IPS-18a (cell line): ENCODE results near the gene ZNF219.
A peak's percentile ranks its signal among the peaks of the same experiment; 100 is the strongest.

Experiments
- H3K27ac ChIP-seq: one replicate; pipeline ENCODE4 v1.5.1; 2013; ENCODE audit warnings: low read length
- H3K27me3 ChIP-seq: one replicate; pipeline ENCODE4 v1.6.1; 2013; ENCODE audit warnings: mild to moderate bottlenecking, low read length; ENCODE audit not compliant: control insufficient read depth, insufficient read depth
- H3K36me3 ChIP-seq: one replicate; pipeline ENCODE4 v1.6.1; 2013; ENCODE audit warnings: low read depth, low read length; ENCODE audit not compliant: control insufficient read depth
- H3K4me1 ChIP-seq: one replicate; pipeline ENCODE4 v1.6.1; 2013; ENCODE audit warnings: low read depth, low read length; ENCODE audit not compliant: control insufficient read depth
- H3K4me3 ChIP-seq: one replicate; pipeline ENCODE4 v1.5.1; 2013; ENCODE audit warnings: low read length
- H3K9ac ChIP-seq: one replicate; pipeline ENCODE4 v1.6.1; 2013; ENCODE audit warnings: mild to moderate bottlenecking, low read length, moderate library complexity
- H3K9me3 ChIP-seq: one replicate; pipeline ENCODE4 v1.6.1; 2013; ENCODE audit warnings: low read depth, low read length; ENCODE audit not compliant: control insufficient read depth

ZNF219 gene

DNA sequence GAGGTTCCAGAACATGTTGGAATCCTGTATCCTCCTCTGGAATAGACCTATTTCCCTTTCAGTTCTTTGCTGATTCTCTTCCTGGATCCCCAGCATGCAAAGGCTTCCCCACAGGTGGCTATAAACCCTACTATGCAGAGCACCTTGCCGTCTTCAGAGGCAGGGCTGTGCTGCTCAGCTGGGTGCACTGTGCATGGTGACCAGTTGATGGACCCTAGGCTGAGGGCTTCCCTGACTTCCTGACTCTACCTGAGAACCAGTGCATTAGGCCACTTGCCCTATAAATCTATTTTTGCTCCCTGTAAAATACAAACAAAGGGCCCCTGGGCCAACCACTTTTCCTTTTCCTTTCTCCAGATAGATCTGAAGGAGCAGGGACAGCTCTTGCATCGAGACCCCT lies 14.1 kb downstream of the ZNF219 start:
- Histone ChIP-seq H3K9me3 (no peaks in the 10 kb centered on the region), H3K4me3 (no peak overlapping the region), H3K27me3 (no peaks in the 10 kb centered on the region), H3K4me1 (peaks cover 4% of the 10 kb centered on the region), H3K27ac (no peak overlapping the region), H3K9ac (no peak overlapping the region), H3K36me3 (peaks cover 87% of the 10 kb centered on the region)

DNA sequence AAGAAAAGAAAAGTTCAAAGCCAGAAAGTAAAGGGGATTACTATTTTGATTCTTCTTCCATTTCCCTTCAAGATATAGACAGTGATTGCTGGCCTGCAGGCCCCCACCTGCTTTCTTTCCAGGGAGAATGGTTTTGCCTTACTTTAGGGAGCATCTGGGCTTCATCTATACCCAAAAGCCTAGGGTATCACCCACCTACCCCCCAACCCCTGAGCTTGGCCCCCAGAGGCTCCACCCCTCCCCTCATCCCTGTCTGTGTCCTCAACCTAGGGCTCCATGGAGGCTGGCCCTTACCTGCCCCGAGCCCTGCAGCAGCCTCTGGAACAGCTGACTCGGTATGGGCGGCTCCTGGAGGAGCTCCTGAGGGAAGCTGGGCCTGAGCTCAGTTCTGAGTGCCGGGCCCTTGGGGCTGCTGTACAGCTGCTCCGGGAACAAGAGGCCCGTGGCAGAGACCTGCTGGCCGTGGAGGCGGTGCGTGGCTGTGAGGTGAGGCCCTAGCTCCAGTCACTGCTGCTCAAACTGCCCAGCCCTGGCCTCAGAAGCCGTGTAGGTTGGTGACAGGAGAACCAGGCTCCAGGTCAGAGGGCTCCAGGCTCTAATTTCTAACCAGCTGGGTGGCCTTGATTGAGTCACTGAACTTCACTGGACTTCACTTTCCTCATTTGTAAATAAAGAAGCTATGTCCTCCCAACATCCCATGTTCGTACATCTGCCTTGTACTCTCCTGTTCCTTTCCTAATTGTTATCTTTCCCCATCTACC lies 14.7 kb downstream of the ZNF219 start:
- Histone ChIP-seq H3K9me3 (no peaks in the 10 kb centered on the region), H3K27me3 (no peaks in the 10 kb centered on the region), H3K4me1 (peaks cover 4% of the 10 kb centered on the region), H3K36me3 (peaks cover 88% of the 10 kb centered on the region), H3K27ac (no peak overlapping the region), H3K9ac (no peak overlapping the region), H3K4me3 (no peak overlapping the region)

DNA sequence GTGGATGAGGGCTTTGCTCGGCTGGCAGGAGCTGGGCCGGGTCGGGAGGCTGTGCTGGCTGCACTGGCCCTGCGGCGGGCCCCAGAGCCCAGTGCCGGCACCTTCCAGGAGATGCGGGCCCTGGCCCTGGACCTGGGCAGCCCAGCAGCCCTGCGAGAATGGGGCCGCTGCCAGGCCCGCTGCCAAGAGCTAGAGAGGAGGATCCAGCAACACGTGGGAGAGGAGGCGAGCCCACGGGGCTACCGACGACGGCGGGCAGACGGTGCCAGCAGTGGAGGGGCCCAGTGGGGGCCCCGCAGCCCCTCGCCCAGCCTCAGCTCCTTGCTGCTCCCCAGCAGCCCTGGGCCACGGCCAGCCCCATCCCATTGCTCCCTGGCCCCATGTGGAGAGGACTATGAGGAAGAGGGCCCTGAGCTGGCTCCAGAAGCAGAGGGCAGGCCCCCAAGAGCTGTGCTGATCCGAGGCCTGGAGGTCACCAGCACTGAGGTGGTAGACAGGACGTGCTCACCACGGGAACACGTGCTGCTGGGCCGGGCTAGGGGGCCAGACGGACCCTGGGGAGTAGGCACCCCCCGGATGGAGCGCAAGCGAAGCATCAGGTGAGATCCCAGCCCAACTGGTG lies 16.8 kb downstream of the ZNF219 start:
- H3K9ac ChIP-seq, result no peak overlapping the region
- peaks cover 93% of the 10 kb centered on the region for H3K36me3 ChIP-seq
- H3K4me3 ChIP-seq, result no peak overlapping the region
- H3K4me1 ChIP-seq, result no peaks in the 10 kb centered on the region
- H3K27ac ChIP-seq, result no peak overlapping the region
- H3K27me3 ChIP-seq, result no peaks in the 10 kb centered on the region
- no peaks in the 10 kb centered on the region for H3K9me3 ChIP-seq

DNA sequence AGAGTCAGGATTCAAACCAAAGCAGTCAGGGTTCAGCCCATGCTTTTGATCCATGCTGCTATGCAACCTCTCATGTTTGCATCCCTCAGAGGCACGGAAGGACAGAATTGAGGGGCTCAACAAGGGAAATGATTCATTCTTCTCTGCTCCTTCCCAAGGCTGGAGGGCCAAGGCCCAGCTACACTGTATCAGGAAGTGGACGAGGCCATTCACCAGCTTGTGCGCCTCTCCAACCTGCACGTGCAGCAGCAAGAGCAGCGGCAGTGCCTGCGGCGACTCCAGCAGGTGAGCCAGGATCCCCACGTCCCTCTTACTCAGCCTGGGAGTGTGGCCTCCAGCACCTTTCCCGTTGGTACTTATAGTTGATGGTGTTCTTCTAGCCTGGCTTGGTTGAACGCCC lies 19.7 kb downstream of the ZNF219 start:
- Histone ChIP-seq H3K9ac (no peak overlapping the region), H3K9me3 (no peaks in the 10 kb centered on the region), H3K27ac (no peak overlapping the region), H3K4me3 (no peak overlapping the region), H3K4me1 (no peaks in the 10 kb centered on the region), H3K27me3 (no peaks in the 10 kb centered on the region), H3K36me3 (peaks cover 91% of the 10 kb centered on the region)

DNA sequence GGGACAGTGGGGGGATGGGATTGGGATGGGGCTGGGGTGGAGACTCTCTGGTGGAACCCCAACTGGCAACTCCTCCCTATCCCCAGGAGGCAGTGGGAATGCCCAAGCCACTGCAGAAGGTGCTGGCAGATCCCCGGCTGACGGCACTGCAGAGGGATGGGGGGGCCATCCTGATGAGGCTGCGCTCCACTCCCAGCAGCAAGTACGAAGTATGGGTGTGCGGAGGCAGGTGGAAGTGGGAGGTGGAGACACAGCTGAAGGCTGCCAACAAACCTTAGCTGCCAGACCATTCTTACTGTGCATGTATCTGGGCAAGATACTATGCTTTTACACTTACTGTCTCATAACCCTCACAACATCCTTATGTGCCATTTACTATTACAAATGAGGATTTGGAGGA lies 20.2 kb downstream of the ZNF219 start:
- no peaks in the 10 kb centered on the region for H3K27me3 ChIP-seq
- H3K9me3 ChIP-seq, result no peaks in the 10 kb centered on the region
- H3K36me3 ChIP-seq, result peaks cover 93% of the 10 kb centered on the region
- H3K9ac ChIP-seq, result no peak overlapping the region
- no peak overlapping the region for H3K27ac ChIP-seq
- no peak overlapping the region for H3K4me3 ChIP-seq
- no peaks in the 10 kb centered on the region for H3K4me1 ChIP-seq

DNA sequence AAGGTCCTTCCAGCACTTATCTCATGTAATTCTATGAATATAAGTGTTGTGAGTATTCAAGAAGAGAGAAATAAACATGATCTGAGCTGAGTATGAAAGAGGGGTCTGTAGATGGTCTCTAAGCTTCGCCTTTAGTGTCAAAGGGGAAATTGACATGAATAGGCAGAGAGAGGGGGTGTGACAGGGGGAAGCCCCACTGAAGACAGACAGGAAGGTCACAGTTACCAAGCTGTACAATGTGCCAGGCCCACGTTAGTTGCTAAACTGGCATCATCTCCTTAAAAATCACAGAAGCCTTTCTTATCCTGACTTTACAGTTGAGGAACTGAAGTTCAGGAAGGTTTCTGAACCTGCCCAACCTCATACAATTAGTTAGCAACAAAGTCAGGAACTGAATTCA lies 20.8 kb downstream of the ZNF219 start:
- Histone ChIP-seq H3K27ac (no peak overlapping the region), H3K4me3 (no peak overlapping the region), H3K9ac (no peak overlapping the region), H3K4me1 (no peaks in the 10 kb centered on the region), H3K27me3 (no peaks in the 10 kb centered on the region), H3K36me3 (peaks cover 95% of the 10 kb centered on the region), H3K9me3 (no peaks in the 10 kb centered on the region)

DNA sequence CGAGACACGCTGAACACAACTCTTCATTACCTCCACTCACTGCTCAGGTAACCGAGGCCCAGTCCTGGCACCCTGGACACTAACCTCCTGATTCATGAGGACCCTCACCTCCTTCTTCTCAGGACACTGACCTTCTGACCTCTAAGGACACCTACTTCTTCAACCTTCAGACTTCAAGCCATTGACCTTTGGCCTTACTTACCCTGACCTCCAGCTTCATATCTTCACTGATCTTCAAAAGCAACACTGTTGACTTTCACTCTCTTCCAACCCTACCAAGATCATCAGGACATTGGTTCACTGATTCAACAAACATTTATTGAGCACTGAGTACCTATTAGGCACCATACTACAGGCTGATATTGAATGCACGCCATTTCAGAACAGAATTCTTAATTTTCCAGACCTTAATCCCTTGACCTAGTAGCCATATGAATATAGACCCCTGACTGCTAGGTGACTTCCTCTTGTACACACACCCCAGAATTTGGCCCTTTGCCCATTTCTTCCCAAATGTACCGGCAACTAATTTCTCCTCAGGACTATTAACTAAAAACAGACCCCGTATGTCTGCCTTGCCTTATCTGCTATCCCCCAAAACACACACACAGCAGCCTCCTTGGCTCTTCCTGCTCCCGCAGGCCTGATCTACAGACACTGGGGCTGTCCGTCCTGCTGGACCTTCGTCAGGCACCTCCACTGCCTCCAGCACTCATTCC lies 22.6 kb downstream of the ZNF219 start:
- Histone ChIP-seq H3K27me3 (no peaks in the 10 kb centered on the region), H3K36me3 (peaks cover 81% of the 10 kb centered on the region), H3K9ac (no peak overlapping the region)

DNA sequence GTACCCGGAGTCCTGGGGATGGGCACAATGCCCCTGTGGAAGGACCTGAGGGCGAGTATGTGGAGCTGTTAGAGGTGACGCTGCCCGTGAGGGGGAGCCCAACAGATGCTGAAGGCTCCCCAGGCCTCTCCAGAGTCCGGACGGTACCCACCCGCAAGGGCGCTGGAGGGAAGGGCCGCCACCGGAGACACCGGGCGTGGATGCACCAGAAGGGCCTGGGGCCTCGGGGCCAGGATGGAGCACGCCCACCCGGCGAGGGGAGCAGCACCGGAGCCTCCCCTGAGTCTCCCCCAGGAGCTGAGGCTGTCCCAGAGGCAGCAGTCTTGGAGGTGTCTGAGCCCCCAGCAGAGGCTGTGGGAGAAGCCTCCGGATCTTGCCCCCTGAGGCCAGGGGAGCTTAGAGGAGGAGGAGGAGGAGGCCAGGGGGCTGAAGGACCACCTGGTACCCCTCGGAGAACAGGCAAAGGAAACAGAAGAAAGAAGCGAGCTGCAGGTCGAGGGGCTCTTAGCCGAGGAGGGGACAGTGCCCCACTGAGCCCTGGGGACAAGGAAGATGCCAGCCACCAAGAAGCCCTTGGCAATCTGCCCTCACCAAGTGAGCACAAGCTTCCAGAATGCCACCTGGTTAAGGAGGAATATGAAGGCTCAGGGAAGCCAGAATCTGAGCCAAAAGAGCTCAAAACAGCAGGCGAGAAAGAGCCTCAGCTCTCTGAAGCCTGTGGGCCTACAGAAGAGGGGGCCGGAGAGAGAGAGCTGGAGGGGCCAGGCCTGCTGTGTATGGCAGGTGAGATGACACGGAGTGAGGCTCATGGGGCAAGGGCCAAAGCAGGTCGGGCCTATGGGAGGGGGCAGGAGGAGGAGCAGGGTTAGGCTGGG lies 23.8 kb downstream of the ZNF219 start:
- H3K9ac ChIP-seq, result no peak overlapping the region
- peaks cover 9% of the 10 kb centered on the region for H3K4me1 ChIP-seq
- no peaks in the 10 kb centered on the region for H3K27me3 ChIP-seq
- H3K4me3 ChIP-seq, result no peak overlapping the region
- H3K36me3 ChIP-seq, result peaks cover 69% of the 10 kb centered on the region
- no peaks in the 10 kb centered on the region for H3K9me3 ChIP-seq
- no peak overlapping the region for H3K27ac ChIP-seq

More for the DNA sequence above, 22.6 kb downstream of the ZNF219 start:
- H3K4me3 ChIP-seq, result no peak overlapping the region
- no peaks in the 10 kb centered on the region for H3K9me3 ChIP-seq
- peaks cover 9% of the 10 kb centered on the region for H3K4me1 ChIP-seq
- H3K27ac ChIP-seq, result no peak overlapping the region

DNA sequence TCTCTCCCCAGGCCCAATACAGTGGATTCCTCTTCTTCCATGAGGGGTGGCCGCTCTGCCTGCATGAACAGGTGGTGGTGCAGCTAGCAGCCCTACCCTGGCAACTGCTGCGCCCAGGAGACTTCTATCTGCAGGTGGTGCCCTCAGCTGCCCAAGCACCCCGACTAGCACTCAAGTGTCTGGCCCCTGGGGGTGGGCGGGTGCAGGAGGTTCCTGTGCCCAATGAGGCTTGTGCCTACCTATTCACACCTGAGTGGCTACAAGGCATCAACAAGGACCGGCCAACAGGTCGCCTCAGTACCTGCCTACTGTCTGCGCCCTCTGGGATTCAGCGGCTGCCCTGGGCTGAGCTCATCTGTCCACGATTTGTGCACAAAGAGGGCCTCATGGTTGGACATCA lies 24.5 kb downstream of the ZNF219 start:
- no peak overlapping the region for H3K4me3 ChIP-seq
- peaks cover 9% of the 10 kb centered on the region for H3K4me1 ChIP-seq
- H3K27me3 ChIP-seq, result no peaks in the 10 kb centered on the region
- H3K36me3 ChIP-seq, result peaks cover 62% of the 10 kb centered on the region
- no peak overlapping the region for H3K27ac ChIP-seq
- H3K9ac ChIP-seq, result no peak overlapping the region
- H3K9me3 ChIP-seq, result no peaks in the 10 kb centered on the region

DNA sequence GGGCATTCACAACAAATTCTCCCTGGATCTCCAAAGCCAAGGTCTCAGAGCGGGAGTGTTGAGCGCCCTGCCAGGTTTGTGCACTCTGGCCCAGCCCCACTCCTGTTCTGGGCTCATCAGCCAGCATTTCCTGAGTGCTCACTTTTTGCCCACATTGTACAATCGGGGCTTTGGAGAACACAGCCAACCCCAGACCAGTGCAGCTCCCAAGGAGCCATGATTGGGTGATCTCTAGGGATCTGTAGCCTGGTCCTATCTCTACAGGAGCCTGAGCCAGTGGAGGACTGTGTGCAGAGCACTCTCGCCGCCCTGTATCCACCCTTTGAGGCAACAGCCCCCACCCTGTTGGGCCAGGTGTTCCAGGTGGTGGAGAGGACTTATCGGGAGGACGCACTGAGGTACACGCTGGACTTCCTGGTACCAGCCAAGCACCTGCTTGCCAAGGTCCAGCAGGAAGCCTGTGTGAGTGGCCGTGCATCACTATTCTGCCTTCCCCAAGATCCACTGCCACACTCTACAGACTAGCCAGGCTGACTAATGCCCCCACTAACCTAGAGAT lies 25.6 kb downstream of the ZNF219 start:
- no peak overlapping the region for H3K4me3 ChIP-seq
- peaks cover 16% of the 10 kb centered on the region for H3K4me1 ChIP-seq
- no peak overlapping the region for H3K27ac ChIP-seq
- H3K27me3 ChIP-seq, result peaks cover 7% of the 10 kb centered on the region
- no peak overlapping the region for H3K9ac ChIP-seq
- peaks cover 51% of the 10 kb centered on the region for H3K36me3 ChIP-seq
- H3K9me3 ChIP-seq, result no peaks in the 10 kb centered on the region

DNA sequence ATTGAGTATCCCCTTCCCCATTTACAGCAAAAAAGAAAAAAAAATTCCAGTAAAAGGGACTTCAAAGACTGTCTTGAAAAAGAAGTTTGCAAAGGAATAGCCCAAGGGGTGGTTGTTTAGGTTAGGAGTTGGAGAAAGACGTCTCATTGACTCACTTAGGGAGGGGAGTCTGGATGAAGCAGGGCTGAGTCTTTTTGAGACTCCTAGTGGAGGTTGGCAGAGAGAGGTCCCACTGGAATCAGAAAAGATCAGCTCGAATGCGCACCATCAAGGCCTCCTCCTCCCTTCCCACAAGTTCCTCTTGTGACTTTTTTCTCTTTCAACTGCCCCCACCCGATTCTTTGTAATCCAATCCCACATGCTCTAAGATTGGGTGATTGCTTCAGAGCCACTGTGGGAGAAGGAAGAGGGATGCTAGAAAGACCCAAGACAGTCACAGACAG lies 26.4 kb downstream of the ZNF219 start:
- H3K9me3 ChIP-seq, result no peaks in the 10 kb centered on the region
- peak overlapping the region; percentile 69 for H3K4me3 ChIP-seq
- H3K27ac ChIP-seq, result peak overlapping the region; percentile 14
- H3K4me1 ChIP-seq, result peaks cover 16% of the 10 kb centered on the region
- peaks cover 15% of the 10 kb centered on the region for H3K27me3 ChIP-seq
- H3K36me3 ChIP-seq, result peaks cover 43% of the 10 kb centered on the region
- H3K9ac ChIP-seq, result peak overlapping the region; percentile 89
